Esophagus squamous epithelium (tissue), 5 donors: Measurements from ENCODE around the gene ADAMTS12. TPM values are rescaled to one million over a fixed set of nuclear protein-coding genes. Genes with fewer than 3 reads are reported as not detected.
A peak's percentile ranks its signal among the peaks of the same experiment; 100 is the strongest.

Source experiments
- DNase-seq: peaks from one replicate; lab custom pipeline; 2025; lab: John Stamatoyannopoulos, UW
- H3K27ac ChIP-seq, 4 donors: fragments of 200-600 bp; sonication (generic); one replicate each; pipeline ENCODE4 v1.5.1; 2016 to 2019; ENCODE audit warnings: mild to moderate bottlenecking in 1 of 4
- H3K27me3 ChIP-seq, 4 donors: fragments of 200-600 bp; sonication (generic); 1 replicate in 3 of 4; 2 replicates in 1 of 4; pipeline versions ENCODE4 v1.5.1 to v1.6.0; 2017 to 2021; ENCODE audit warnings: antibody characterized with exemption in 1 of 4
- H3K36me3 ChIP-seq, 3 donors: fragments of 200-600 bp; sonication (generic); one replicate each; pipeline ENCODE4 v1.5.1; 2016 to 2019
- H3K4me1 ChIP-seq, 3 donors: fragments of 200-600 bp; sonication (generic); one replicate each; pipeline ENCODE4 v1.5.1; 2017 to 2019
- H3K4me3 ChIP-seq, 4 donors: fragments of 200-600 bp; sonication (generic); 1 replicate in 3 of 4; 2 replicates in 1 of 4; pipeline ENCODE4 v1.5.1; 2016 to 2019; ENCODE audit warnings: mild to moderate bottlenecking in 2 of 4, moderate library complexity in 1 of 4
- H3K9me3 ChIP-seq, 3 donors: fragments of 200-600 bp; sonication (generic); one replicate each; pipeline ENCODE4 v1.5.1; 2016 to 2019
- CTCF ChIP-seq, 6 experiments: fragments of 450-650 bp in 4 of 6; fragments of 200-600 bp in 2 of 6; sonication (generic) in 2 of 6; IDR thresholded peaks; one replicate each; pipeline ENCODE4 v1.5.1; 2016 to 2019; ENCODE audit warnings: antibody characterized with exemption in 6 of 6, mild to moderate bottlenecking in 4 of 6, moderate library complexity in 4 of 6
- POLR2A ChIP-seq, 4 donors: fragments of 450-650 bp; IDR thresholded peaks; one replicate each; pipeline ENCODE4 v1.6.1; 2017; ENCODE audit warnings: antibody characterized with exemption in 4 of 4, mild to moderate bottlenecking in 4 of 4, moderate library complexity in 3 of 4
- WGBS, 2 donors: methylation state at CpG; one replicate each; pipeline ENCODE4 v1.1.5; 2018; 5-methylcytosine and 5-hydroxymethylcytosine counted together
- intact Hi-C: fragments of 100-400 bp; cut with DNase I; formaldehyde crosslinking; loops from one replicate; pipeline ENCODE4 v1.15.0; 2022
- total RNA-seq, 4 donors: library from RNA; depleted of rRNA; stranded (reverse); fragments of >200 nt; gene quantifications; one replicate each; pipeline ENCODE4 v1.1.0, GENCODE V29; 2016
- donor health status: DM: yes; HTN: yes; CAD: no.

The ADAMTS12 gene
- total RNA-seq, 4 donors from 2014 or later, result 0.73 to 1.3 (median 0.76) TPM; not detected in 1

DNA sequence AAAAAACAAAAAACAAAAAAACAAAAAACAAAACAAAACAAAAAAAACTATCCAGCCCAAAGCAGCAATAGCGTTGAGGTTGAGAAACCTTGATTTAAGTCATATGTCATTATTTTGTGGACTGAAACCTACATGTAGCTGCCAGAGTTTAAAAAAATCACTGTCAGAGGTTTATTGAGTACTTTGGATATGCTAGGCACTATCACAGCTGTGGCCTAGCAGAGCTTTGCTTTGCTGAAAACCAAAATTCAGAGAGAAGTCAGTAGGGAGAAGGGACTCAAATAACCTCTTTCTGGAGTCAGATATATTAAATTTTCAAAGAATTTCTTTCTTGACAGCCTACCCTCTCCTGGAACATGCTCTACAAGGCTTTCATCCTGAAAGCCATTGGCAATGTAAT is 299.5 kb downstream of the ADAMTS12 start:
- intact Hi-C loops, result loop anchor here (10.0 kb wide), 1 partner anchor 333 kb away; no protein-coding TSS in a partner anchor
- TF ChIP-seq POLR2A (IDR thresholded peaks at IDR 0.05), result no peak
- no peak for TF ChIP-seq CTCF (IDR thresholded peaks at IDR 0.05)
- no peaks in the 10 kb centered on the region for H3K36me3 ChIP-seq
- no peaks in the 10 kb centered on the region for H3K4me1 ChIP-seq
- no peak overlapping the region for H3K27ac ChIP-seq
- no peaks in the 10 kb centered on the region for H3K9me3 ChIP-seq
- no peak overlapping the region for H3K4me3 ChIP-seq
- DNase-seq, result no peak
- no peaks in the 10 kb centered on the region for H3K27me3 ChIP-seq
- WGBS, 2 donors, result 83 to 92% methylated on average over 1 of the region's 1 CpG

DNA sequence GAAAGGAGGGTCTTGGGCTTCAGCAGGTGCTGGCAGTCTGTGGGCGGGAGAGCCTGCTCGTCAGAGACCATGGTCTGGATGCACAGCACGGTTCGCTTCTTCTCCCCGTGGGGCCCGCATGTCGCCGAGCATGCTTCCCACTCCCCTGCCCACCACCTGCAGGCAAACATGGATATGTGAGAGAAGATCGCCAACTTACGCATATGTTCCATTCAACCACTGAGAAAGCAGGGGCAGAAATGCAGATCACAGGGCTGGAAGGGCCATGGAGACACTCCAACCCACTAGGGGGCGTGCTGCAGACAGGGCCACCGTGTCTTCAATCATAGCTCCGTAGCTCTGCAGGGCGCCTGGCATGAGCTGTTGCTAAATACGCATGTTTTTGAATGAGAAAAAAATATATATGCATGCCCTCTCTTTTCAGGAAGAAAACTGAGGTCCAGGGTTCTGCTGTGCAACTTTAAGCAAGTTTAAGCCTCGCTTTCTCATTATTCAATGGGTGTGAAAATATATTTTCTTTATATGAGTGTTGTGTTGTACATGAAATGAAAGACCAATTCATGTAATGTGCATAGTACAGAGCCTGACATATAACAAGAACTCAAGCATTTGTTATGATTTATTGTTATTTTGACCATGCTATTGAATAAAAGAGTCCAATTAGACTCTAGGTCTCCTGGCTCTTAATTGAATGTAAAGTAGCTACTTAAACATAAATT is 303.0 kb downstream of the ADAMTS12 start:
- TF ChIP-seq POLR2A (IDR thresholded peaks at IDR 0.05) (no peak), CTCF (IDR thresholded peaks at IDR 0.05) (peak in 5 of 6 experiments; percentile 10 to 50 (median 18))
- Histone ChIP-seq H3K9me3 (no peaks in the 10 kb centered on the region), H3K27me3 (no peaks in the 10 kb centered on the region), H3K27ac (no peak overlapping the region), H3K36me3 (no peaks in the 10 kb centered on the region), H3K4me1 (no peaks in the 10 kb centered on the region), H3K4me3 (no peak overlapping the region)
- WGBS, 2 donors, result 64 to 74% methylated on average over 8 to 14 of the region's 16 CpGs
- intact Hi-C loops, result no loop called here
- no peak for DNase-seq

- 60 to 62% methylated on average over 6 of the region's 6 CpGs for WGBS, 2 donors
- Histone ChIP-seq H3K4me3 (no peak overlapping the region), H3K4me1 (no peaks in the 10 kb centered on the region), H3K9me3 (no peaks in the 10 kb centered on the region), H3K27me3 (no peaks in the 10 kb centered on the region), H3K36me3 (no peaks in the 10 kb centered on the region), H3K27ac (no peak overlapping the region)
- DNase-seq, result no peak
- TF ChIP-seq CTCF (IDR thresholded peaks at IDR 0.05) (no peak), POLR2A (IDR thresholded peaks at IDR 0.05) (no peak)
- intact Hi-C loops, result no loop called here
Observed at GRCh38 chr5:33583332-33583731, 308.5 kb downstream of the ADAMTS12 start.

- no peak overlapping the region for H3K27ac ChIP-seq
- intact Hi-C loops, result no loop called here
- no peak for DNase-seq
- H3K4me1 ChIP-seq, result no peaks in the 10 kb centered on the region
- no peaks in the 10 kb centered on the region for H3K36me3 ChIP-seq
- H3K9me3 ChIP-seq, result no peaks in the 10 kb centered on the region
- no peak for TF ChIP-seq POLR2A (IDR thresholded peaks at IDR 0.05)
- TF ChIP-seq CTCF (IDR thresholded peaks at IDR 0.05), result no peak
- 71 to 85% methylated on average over 7 of the region's 7 CpGs for WGBS, 2 donors
- no peaks in the 10 kb centered on the region for H3K27me3 ChIP-seq
- no peak overlapping the region for H3K4me3 ChIP-seq
Observed at GRCh38 chr5:33582417-33582816, 309.4 kb downstream of the ADAMTS12 start.

GRCh38 chr5:33579789-33580188 is 312.0 kb downstream of the ADAMTS12 start:
- no peak for TF ChIP-seq POLR2A (IDR thresholded peaks at IDR 0.05)
- no peak for TF ChIP-seq CTCF (IDR thresholded peaks at IDR 0.05)
- 78 to 90% methylated on average over 2 of the region's 2 CpGs for WGBS, 2 donors
- intact Hi-C loops, result no loop called here
- no peak overlapping the region for H3K27ac ChIP-seq
- DNase-seq, result no peak
- H3K9me3 ChIP-seq, result no peaks in the 10 kb centered on the region
- H3K36me3 ChIP-seq, result no peaks in the 10 kb centered on the region
- H3K27me3 ChIP-seq, result no peaks in the 10 kb centered on the region
- no peak overlapping the region for H3K4me3 ChIP-seq
- H3K4me1 ChIP-seq, result no peaks in the 10 kb centered on the region
